ENCODE data around the gene FAM151B. TPM values are rescaled to one million over a fixed set of nuclear protein-coding genes. Genes with fewer than 3 reads are reported as not detected.

The FAM151B gene
- total and polyA plus RNA-seq, 10 of the 15 experiments (the other 5 are each of a cell fraction or from before 2014, with no cell fraction given), result 0.05 to 0.79 (median 0.22) TPM

DNA sequence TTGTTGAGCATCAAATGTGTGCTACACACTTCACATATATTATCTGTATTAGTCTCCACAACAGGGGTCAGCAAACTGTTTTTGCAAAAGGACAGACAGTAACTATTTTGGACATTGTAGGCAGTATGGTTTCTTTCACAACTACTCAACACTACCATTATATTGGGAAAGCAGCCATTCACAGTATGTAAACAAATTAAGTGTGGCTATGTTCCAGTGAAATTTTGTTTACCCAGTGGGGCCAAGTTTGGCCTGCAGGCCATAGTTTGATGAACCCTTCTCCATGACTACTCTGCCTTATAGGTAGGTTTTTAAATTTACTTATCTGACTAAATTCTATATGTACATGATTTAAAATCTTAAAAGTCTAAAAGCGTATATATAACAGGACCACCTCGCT is 13.0 kb upstream of the FAM151B start (continued):
- TF ChIP-seq BCL3 (IDR thresholded peaks at IDR 0.05; ENCODE audit: borderline replicate concordance, insufficient read depth, low read depth, low read length, poor library complexity, severe bottlenecking) (no peak), IKZF2 (IDR thresholded peaks at IDR 0.05) (no peak), IKZF1 (conservative IDR thresholded peaks at IDR 0.05) (no peak), LARP7 (IDR thresholded peaks at IDR 0.05) (no peak)

- FAIRE-seq, result no peak
- no peaks in the 10 kb centered on the region; the same call in 2 of the 3 replicates for H3K9me3 ChIP-seq (replicated peaks; ENCODE audit: control insufficient read depth, insufficient read depth, low read length)
- ChIA-PET POLR2A (no interaction called here), CTCF (interaction anchor here (0.8 to 5.5 kb wide), 8 partner anchors 13 to 714 kb away, joined by 3 to 116 read pairs (median 8); no protein-coding TSS in a partner anchor), RAD21 (ENCODE audit: unreplicated experiment) (interaction anchor here (3.0 kb wide), 1 partner anchor 193 kb away, joined by 15 read pairs; no protein-coding TSS in a partner anchor), SMC1A (ENCODE audit: uncharacterized antibody, unreplicated experiment) (interaction anchor here (1.1 to 4.0 kb wide), 9 partner anchors 12 to 711 kb away, joined by 3 to 23 read pairs (median 4); no protein-coding TSS in a partner anchor)
- intact Hi-C loops (cut with micrococcal nuclease; ENCODE audit: unreplicated experiment) (loop anchor here (5.0 to 10.0 kb wide), 3 partner anchors 178 to 718 kb away; no protein-coding TSS in a partner anchor), in situ Hi-C loops (cut with MboI) (loop anchor here (5.0 kb wide), 1 partner anchor 193 kb away; no protein-coding TSS in a partner anchor)
- no peak overlapping the region for H3K27ac ChIP-seq (ENCODE audit: control insufficient read depth, insufficient read depth)
- H2AFZ ChIP-seq (ENCODE audit: control insufficient read depth, low read depth, low read length), result no peak overlapping the region
- H3K4me1 ChIP-seq (ENCODE audit: control insufficient read depth, insufficient read depth, low read length), result no peaks in the 10 kb centered on the region
- H3K4me2 ChIP-seq (ENCODE audit: control insufficient read depth, insufficient read depth), result no peak overlapping the region
- H3K36me3 ChIP-seq (ENCODE audit: control insufficient read depth in 2 of 2, insufficient read depth in 2 of 2, low read length in 1 of 2), result peaks cover 0 to 7% of the 10 kb centered on the region in 2 experiments; a peak in 1 of 4 replicates
- no peak for DNase-seq (ENCODE audit: low read depth, low spot score)
- H3K9ac ChIP-seq (ENCODE audit: control insufficient read depth, insufficient read depth, low read length), result no peak overlapping the region
- H3K79me2 ChIP-seq (ENCODE audit: control insufficient read depth, insufficient read depth, low read length), result no peaks in the 10 kb centered on the region
- no peak overlapping the region for H3K4me3 ChIP-seq
- ATAC-seq, result no peak
- H3K27me3 ChIP-seq (replicated peaks in 1 of 2; ENCODE audit: control insufficient read depth in 2 of 2, insufficient read depth in 2 of 2, low read length in 1 of 2), result no peaks in the 10 kb centered on the region
- BruUV-seq (replicated peaks), result no TSS peak
- H4K20me1 ChIP-seq (ENCODE audit: control insufficient read depth, insufficient read depth), result no peaks in the 10 kb centered on the region
- no peak for TF ChIP-seq ZNF687 (IDR thresholded peaks at IDR 0.05)
- TF ChIP-seq YY1 (IDR thresholded peaks at IDR 0.05; ENCODE audit: low read depth, low read length), result no peak
- TF ChIP-seq, protein P1, sequence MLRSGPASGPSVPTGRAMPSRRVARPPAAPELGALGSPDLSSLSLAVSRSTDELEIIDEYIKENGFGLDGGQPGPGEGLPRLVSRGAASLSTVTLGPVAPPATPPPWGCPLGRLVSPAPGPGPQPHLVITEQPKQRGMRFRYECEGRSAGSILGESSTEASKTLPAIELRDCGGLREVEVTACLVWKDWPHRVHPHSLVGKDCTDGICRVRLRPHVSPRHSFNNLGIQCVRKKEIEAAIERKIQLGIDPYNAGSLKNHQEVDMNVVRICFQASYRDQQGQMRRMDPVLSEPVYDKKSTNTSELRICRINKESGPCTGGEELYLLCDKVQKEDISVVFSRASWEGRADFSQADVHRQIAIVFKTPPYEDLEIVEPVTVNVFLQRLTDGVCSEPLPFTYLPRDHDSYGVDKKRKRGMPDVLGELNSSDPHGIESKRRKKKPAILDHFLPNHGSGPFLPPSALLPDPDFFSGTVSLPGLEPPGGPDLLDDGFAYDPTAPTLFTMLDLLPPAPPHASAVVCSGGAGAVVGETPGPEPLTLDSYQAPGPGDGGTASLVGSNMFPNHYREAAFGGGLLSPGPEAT (IDR thresholded peaks at IDR 0.05; ENCODE audit: low read depth), result no peak
- TF ChIP-seq PML (IDR thresholded peaks at IDR 0.05; ENCODE audit: low read length), result no peak
- TF ChIP-seq SKIL (IDR thresholded peaks at IDR 0.05; ENCODE audit: low read depth, poor library complexity, severe bottlenecking), result no peak
- no peak for TF ChIP-seq SPI1 (IDR thresholded peaks at IDR 0.05; ENCODE audit: borderline replicate concordance, insufficient read depth, low read depth, low read length)
- no peak for TF ChIP-seq IRF3 (IDR thresholded peaks at IDR 0.05)
Observed at GRCh38 chr5:80479713-80480112, 8.2 kb upstream of the FAM151B start.

All from GM12878 (cell line).